H1 (cell line): ENCODE results near the gene TEKT1. TPM values are rescaled to one million over a fixed set of nuclear protein-coding genes. Genes with fewer than 3 reads are reported as not detected.

Experiments used
- CTCF ChIA-PET: fragments of 300-600 bp; sonication (Branson Sonifier 250); formaldehyde crosslinking; loops from one replicate; lab custom pipeline; 2021; ENCODE audit not compliant: partially characterized antibody; lab: Charles Lee
- POLR2A ChIA-PET: fragments of 300-600 bp; sonication (Branson Sonifier 250); formaldehyde crosslinking; loops from one replicate; lab custom pipeline; 2021; ENCODE audit warnings: inconsistent platforms; ENCODE audit not compliant: partially characterized antibody; lab: Charles Lee
- DNase-seq, 2 experiments: peaks; one replicate each; pipeline versions ENCODE4 v3.0.0 to v3.0.0-alpha.2; 2010 to 2022; ENCODE audit warnings: low spot score in 2 of 2, low read depth in 1 of 2, mixed read lengths in 1 of 2
- FAIRE-seq: peaks from 2 replicates; lab custom pipeline; 2011; peaks lifted over from hg19 to GRCh38; lab: Jason Lieb, UNC
- H2AFZ ChIP-seq: 2 replicates; pipeline ENCODE4 v1.8.1; 2012; ENCODE audit warnings: low read length, inconsistent platforms
- H2AK5ac ChIP-seq: 2 replicates; pipeline ENCODE4 v1.6.1; 2013; ENCODE audit warnings: low read depth, low read length
- H2BK120ac ChIP-seq: replicated peaks from 2 replicates; pipeline ENCODE3; 2013; ENCODE audit warnings: low read depth, low read length, inconsistent platforms
- H2BK12ac ChIP-seq: 2 replicates; pipeline ENCODE4 v1.6.1; 2013; ENCODE audit warnings: low read depth, low read length
- H2BK15ac ChIP-seq: 2 replicates; pipeline ENCODE4 v1.6.1; 2013; ENCODE audit warnings: low read length
- H2BK20ac ChIP-seq: 2 replicates; pipeline ENCODE4 v1.6.1; 2013; ENCODE audit warnings: low read length
- H2BK5ac ChIP-seq: 2 replicates; pipeline ENCODE4 v1.6.1; 2013; ENCODE audit warnings: low read depth, low read length
- H3K14ac ChIP-seq: 2 replicates; pipeline ENCODE4 v1.6.1; 2013; ENCODE audit warnings: inconsistent platforms; ENCODE audit not compliant: insufficient read length
- H3K18ac ChIP-seq: 2 replicates; pipeline ENCODE4 v1.6.1; 2013; ENCODE audit warnings: low read length; ENCODE audit errors: extremely low read depth
- H3K23ac ChIP-seq: 2 replicates; pipeline ENCODE4 v1.6.1; 2013; ENCODE audit warnings: inconsistent platforms; ENCODE audit not compliant: insufficient read length
- H3K23me2 ChIP-seq: 2 replicates; pipeline ENCODE4 v1.6.1; 2013; ENCODE audit warnings: low read depth, low read length
- H3K27ac ChIP-seq: 2 replicates; pipeline ENCODE4 v1.6.1; 2011; ENCODE audit warnings: low read depth, low read length, inconsistent platforms
- H3K27me3 ChIP-seq, 4 experiments: replicated peaks in 1 of 4; 1 replicate in 1 of 4; 2 replicates in 3 of 4; pipeline versions ENCODE4 v1.6.1 to v1.8.1; 2011 to 2013; ENCODE audit warnings: low read length in 3 of 4, mild to moderate bottlenecking in 3 of 4, inconsistent platforms in 2 of 4, mixed read lengths in 2 of 4, moderate library complexity in 1 of 4; ENCODE audit not compliant: control insufficient read depth in 3 of 4, insufficient read depth in 3 of 4; ENCODE audit errors: extremely low read depth in 1 of 4
- H3K36me3 ChIP-seq, 4 experiments: 2 replicates each; pipeline versions ENCODE4 v1.6.1 to v1.8.1; 2011 to 2013; ENCODE audit warnings: mild to moderate bottlenecking in 4 of 4, low read length in 3 of 4, moderate library complexity in 2 of 4, control low read depth in 1 of 4, inconsistent platforms in 1 of 4; ENCODE audit not compliant: insufficient read depth in 4 of 4, control insufficient read depth in 2 of 4
- H3K4ac ChIP-seq: replicated peaks from 2 replicates; pipeline ENCODE3; 2013; ENCODE audit warnings: low read length, low read depth, mixed read lengths, inconsistent platforms; ENCODE audit not compliant: insufficient read length
- H3K4me1 ChIP-seq, 4 experiments: replicated peaks in 1 of 4; 1 replicate in 1 of 4; 2 replicates in 3 of 4; pipeline versions ENCODE4 v1.6.1 to v1.8.1; 2011 to 2013; ENCODE audit warnings: low read length in 3 of 4, inconsistent platforms in 2 of 4, mixed read lengths in 1 of 4; ENCODE audit not compliant: insufficient read depth in 4 of 4, control insufficient read depth in 3 of 4
- H3K4me2 ChIP-seq, 2 experiments: 2 replicates each; pipeline versions ENCODE4 v1.6.1 to v1.8.1; 2011 to 2013; ENCODE audit warnings: low read depth in 2 of 2, low read length in 2 of 2, control low read depth in 1 of 2, inconsistent platforms in 1 of 2, mild to moderate bottlenecking in 1 of 2; ENCODE audit not compliant: insufficient read depth in 1 of 2
- H3K4me3 ChIP-seq, 4 experiments: fragments of 200-600, 300-600 bp in 1 of 4; sonication (generic), shearing (Covaris generic), sonication (Bioruptor Twin) in 1 of 4; 2 replicates each; pipeline versions ENCODE4 v1.5.1 to v1.8.1; 2011 to 2016; ENCODE audit warnings: low read length in 4 of 4, low read depth in 3 of 4, control low read depth in 2 of 4, inconsistent platforms in 2 of 4, mild to moderate bottlenecking in 2 of 4, mixed read lengths in 1 of 4, moderate library complexity in 1 of 4; ENCODE audit not compliant: insufficient read depth in 2 of 4; ENCODE audit errors: extremely low read depth in 1 of 4
- H3K56ac ChIP-seq: replicated peaks from 2 replicates; pipeline ENCODE3; 2013; ENCODE audit warnings: low read depth, mild to moderate bottlenecking, mixed read lengths, low read length, inconsistent platforms; ENCODE audit not compliant: insufficient read length
- H3K79me1 ChIP-seq: 2 replicates; pipeline ENCODE4 v1.6.1; 2013; ENCODE audit warnings: low read depth, low read length, control low read depth
- H3K79me2 ChIP-seq, 2 experiments: 2 replicates each; pipeline versions ENCODE4 v1.6.1 to v1.8.1; 2012 to 2013; ENCODE audit warnings: low read length in 2 of 2, mild to moderate bottlenecking in 2 of 2, inconsistent platforms in 1 of 2; ENCODE audit not compliant: insufficient read depth in 2 of 2, control insufficient read depth in 1 of 2
- H3K9ac ChIP-seq, 4 experiments: replicated peaks in 1 of 4; 1 replicate in 1 of 4; 2 replicates in 3 of 4; pipeline versions ENCODE4 v1.6.1 to v1.8.1; 2011 to 2013; ENCODE audit warnings: low read depth in 3 of 4, low read length in 3 of 4, control low read depth in 2 of 4, mild to moderate bottlenecking in 2 of 4, moderate library complexity in 2 of 4, inconsistent platforms in 1 of 4; ENCODE audit errors: extremely low read depth in 1 of 4
- H3K9me3 ChIP-seq, 2 experiments: 2 replicates each; pipeline versions ENCODE4 v1.6.1 to v1.8.1; 2012 to 2013; ENCODE audit warnings: mild to moderate bottlenecking in 2 of 2, moderate library complexity in 2 of 2, control low read depth in 1 of 2, inconsistent platforms in 1 of 2, low read depth in 1 of 2, low read length in 1 of 2, mixed read lengths in 1 of 2; ENCODE audit not compliant: insufficient read depth in 2 of 2
- H4K20me1 ChIP-seq, 2 experiments: replicated peaks in 1 of 2; 2 replicates each; pipeline versions ENCODE3 to v1.8.1; 2011 to 2013; ENCODE audit warnings: inconsistent platforms in 2 of 2, low read length in 2 of 2, mild to moderate bottlenecking in 1 of 2; ENCODE audit not compliant: insufficient read depth in 2 of 2, control insufficient read depth in 1 of 2
- H4K5ac ChIP-seq: 2 replicates; pipeline ENCODE4 v1.6.1; 2013; ENCODE audit warnings: low read length, low read depth, mixed read lengths, inconsistent platforms; ENCODE audit not compliant: insufficient read length
- H4K8ac ChIP-seq: 2 replicates; pipeline ENCODE4 v1.8.0; 2013; ENCODE audit warnings: mild to moderate bottlenecking, moderate library complexity, low read length, inconsistent platforms; ENCODE audit not compliant: insufficient read depth; ENCODE audit errors: extremely low read depth
- H4K91ac ChIP-seq: replicated peaks from 2 replicates; pipeline ENCODE3; 2013; ENCODE audit warnings: low read length, mixed read lengths, inconsistent platforms; ENCODE audit not compliant: insufficient read length
- SIN3A ChIP-seq, 2 experiments: IDR thresholded peaks in 1 of 2; conservative IDR thresholded peaks in 1 of 2; 2 replicates each; pipeline ENCODE4 v1.6.1; 2011 to 2012; ENCODE audit warnings: low read length in 2 of 2, improper control_type of control experiment in 1 of 2, low read depth in 1 of 2, mild to moderate bottlenecking in 1 of 2
- WGBS, 2 experiments: shearing (Covaris generic) in 1 of 2; methylation state at CpG; one replicate each; pipeline versions ENCODE4 v1.1.6 to v1.1.7; 2013 to 2015; ENCODE audit warnings: low lambda C conversion rate in 2 of 2, mixed read lengths in 2 of 2, inconsistent platforms in 1 of 2, low coverage in 1 of 2, missing lambda C conversion rate in 1 of 2; ENCODE audit not compliant: insufficient replicate concordance in 2 of 2, insufficient coverage in 1 of 2, insufficient read length in 1 of 2; ENCODE audit errors: extremely low coverage in 1 of 2, missing lambda C conversion rate in 1 of 2; 5-methylcytosine and 5-hydroxymethylcytosine counted together
- polyA plus RNA-seq, 7 experiments: library from polyadenylated mRNA; depleted of rRNA in 3 of 7; stranded (reverse) in 5 of 7; unstranded in 2 of 7; fragments of >200 nt in 5 of 7; fragments of 200-250 nt in 2 of 7; gene quantifications; 1 replicate in 5 of 7; 2 replicates in 1 of 7; 4 replicates in 1 of 7; pipeline versions ENCODE4 v1.2.1 to v1.2.3, GENCODE V29; 2011 to 2013; ENCODE audit warnings: missing spikeins in 2 of 7, mixed read lengths in 2 of 7
- total RNA-seq: library from RNA; stranded (reverse); fragmentation: NEBNext Ultra II Directional; extraction: Animal tissue kit (Norgen Biotek cat#: 25700); gene quantifications from 2 replicates; pipeline ENCODE4 v1.2.1, GENCODE V29; 2021

TEKT1 gene
- total and polyA plus RNA-seq, 2 of the 8 experiments (the other 6 are each of a cell fraction or from before 2014, with no cell fraction given), result not detected

DNA sequence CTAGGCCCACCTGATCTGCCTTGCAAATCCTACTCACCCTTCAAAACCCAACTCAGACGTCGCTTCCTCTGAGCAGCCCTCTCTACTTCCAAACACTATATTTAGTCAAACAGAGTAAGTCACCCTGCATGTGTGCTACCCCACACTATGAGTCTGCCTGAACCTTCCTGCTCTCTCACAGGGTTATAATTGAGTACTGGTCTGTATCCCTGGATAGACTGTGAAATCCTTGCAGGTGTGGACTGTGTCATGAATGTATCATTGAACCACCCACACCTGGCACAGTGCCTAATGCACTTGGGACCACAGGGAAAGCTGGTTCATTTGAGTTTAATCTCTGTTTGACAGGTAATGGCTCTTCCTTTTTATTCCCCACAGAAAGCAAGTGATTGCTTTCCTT, 52.1 kb downstream of the TEKT1 start:
- H3K4me1 ChIP-seq, result peaks cover 0 to 5% (median 0%) of the 10 kb centered on the region in 4 experiments; a peak in 2 of 7 replicates
- no peak overlapping the region for H2AFZ ChIP-seq
- H3K23me2 ChIP-seq, result peaks cover 7% of the 10 kb centered on the region; the same call in 1 of the 2 replicates
- no peaks in the 10 kb centered on the region; the same call in 1 of the 2 replicates for H3K79me1 ChIP-seq
- no peak overlapping the region for H4K91ac ChIP-seq
- H3K9ac ChIP-seq, result no peak overlapping the region
- H3K56ac ChIP-seq, result no peak overlapping the region
- peaks cover 2 to 17% (median 13%) of the 10 kb centered on the region in 4 experiments for H3K27me3 ChIP-seq
- H2AK5ac ChIP-seq, result no peak overlapping the region
- H3K4me2 ChIP-seq, result no peak overlapping the region
- peak overlapping the region; percentile 35; the same call in 1 of the 2 replicates for H2BK20ac ChIP-seq
- ChIA-PET CTCF (interaction anchor here (1.6 kb wide), 1 partner anchor 64 kb away, joined by 8 read pairs; no protein-coding TSS in a partner anchor), POLR2A (no interaction called here)
- FAIRE-seq (no peak), DNase-seq (no peak)
- no peaks in the 10 kb centered on the region for H4K20me1 ChIP-seq
- H4K8ac ChIP-seq, result no peak overlapping the region
- no peak overlapping the region for H3K4me3 ChIP-seq
- 50% methylated on average over 2 of the region's 2 CpGs; no CpG with 5 or more reads in 1 of the 2 experiments for WGBS, 2 experiments
- H3K14ac ChIP-seq, result no peak overlapping the region
- H3K23ac ChIP-seq, result no peak overlapping the region
- H3K18ac ChIP-seq, result no peak overlapping the region
- H2BK15ac ChIP-seq, result no peak overlapping the region
- no peak overlapping the region for H2BK12ac ChIP-seq
- no peaks in the 10 kb centered on the region for H3K36me3 ChIP-seq
- no peaks in the 10 kb centered on the region for H3K79me2 ChIP-seq
- H3K27ac ChIP-seq, result no peak overlapping the region
- H4K5ac ChIP-seq, result no peak overlapping the region
- no peak overlapping the region for H2BK5ac ChIP-seq
- H3K9me3 ChIP-seq, result peaks cover 0 to 3% of the 10 kb centered on the region in 2 experiments; a peak in 1 of 4 replicates
- H3K4ac ChIP-seq, result no peak overlapping the region
- H2BK120ac ChIP-seq, result no peak overlapping the region
- TF ChIP-seq SIN3A (conservative IDR thresholded peaks at IDR 0.05 in 1 of 2, IDR thresholded peaks at IDR 0.05 in 1 of 2; ENCODE audit: low read depth in 1 of 2, low read length in 2 of 2), result no peak
